Measurements from ENCODE around the gene IQSEC1. TPM values are rescaled to one million over a fixed set of nuclear protein-coding genes. Genes with fewer than 3 reads are reported as not detected.
A peak's percentile ranks its signal among the peaks of the same experiment; 100 is the strongest.

The IQSEC1 gene
- total and polyA plus RNA-seq, 9 of the 15 experiments (the other 6 are each of a cell fraction or from before 2014, with no cell fraction given), result 0.56 to 39.0 (median 6.8) TPM

DNA sequence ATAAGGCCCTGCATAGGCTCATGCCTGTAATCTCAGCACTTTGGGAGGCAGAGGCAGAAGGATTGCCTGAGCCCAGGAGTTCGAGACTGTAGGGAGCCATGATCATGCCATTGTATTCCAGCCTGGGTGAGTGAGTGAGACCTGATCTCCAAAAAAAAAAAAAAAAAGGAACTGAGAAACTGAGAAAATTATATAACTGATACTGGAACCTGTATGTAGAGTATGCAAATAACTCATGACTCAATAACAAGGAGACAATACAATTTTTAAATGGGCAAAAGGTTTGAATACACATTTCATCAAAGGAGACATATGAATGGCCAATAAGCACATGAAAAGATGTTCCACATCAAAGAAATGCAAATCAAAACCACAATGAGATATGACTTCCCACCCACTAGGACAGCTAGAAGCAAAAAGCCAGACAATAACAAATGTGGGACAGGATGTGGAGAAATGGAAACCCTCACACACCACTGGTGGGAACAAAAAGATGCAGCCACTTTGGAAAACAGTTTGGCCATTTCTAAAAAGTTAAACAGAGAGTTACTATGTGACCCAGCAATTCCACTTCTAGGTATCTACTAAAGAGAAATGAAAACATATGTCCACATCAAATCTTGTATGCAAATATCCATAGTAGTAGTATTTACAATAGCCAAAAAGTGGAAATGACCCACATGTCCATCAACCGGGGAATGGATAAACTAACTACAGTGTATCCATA is 70.7 kb downstream of the IQSEC1 start (continued):
- TF ChIP-seq KAT7 (CRISPR knock-in tag; IDR thresholded peaks at IDR 0.05; ENCODE audit: borderline replicate concordance) (no peak), KAT2B (IDR thresholded peaks at IDR 0.05; ENCODE audit: low read depth, low read length) (no peak), ZNF551 (CRISPR knock-in tag; IDR thresholded peaks at IDR 0.05) (peak; percentile 68; the same call in 1 of the 2 replicates), PHTF2 (CRISPR knock-in tag; IDR thresholded peaks at IDR 0.05) (no peak), PTBP1 (IDR thresholded peaks at IDR 0.05; ENCODE audit: low read depth, low read length) (no peak), ZNF586 (CRISPR knock-in tag; conservative IDR thresholded peaks at IDR 0.05) (0 out of 2 replicates have a peak, but pooled peaks have one; percentile 40), ZNF668 (CRISPR knock-in tag; IDR thresholded peaks at IDR 0.05) (peak; percentile 52; the same call in 1 of the 2 replicates), ZFP30 (CRISPR knock-in tag; IDR thresholded peaks at IDR 0.05; ENCODE audit: borderline replicate concordance) (peak; percentile 55; the same call in 1 of the 2 replicates), DIDO1 (tag; IDR thresholded peaks at IDR 0.05; ENCODE audit: low read depth) (no peak), FOXK2 (conservative IDR thresholded peaks at IDR 0.05 in 1 of 2, IDR thresholded peaks at IDR 0.05 in 1 of 2; ENCODE audit: low read depth in 2 of 2) (no peak), RBM34 (IDR thresholded peaks at IDR 0.05; ENCODE audit: borderline replicate concordance, insufficient read depth, low read length) (no peak), TCFL5 (CRISPR knock-in tag; conservative IDR thresholded peaks at IDR 0.05) (no peak), E2F3 (CRISPR knock-in tag; IDR thresholded peaks at IDR 0.05) (no peak), ETV6 (IDR thresholded peaks at IDR 0.05; ENCODE audit: borderline replicate concordance in 1 of 2, low read depth in 2 of 2, low read length in 1 of 2) (no peak), ETV6 (CRISPR knock-in tag; IDR thresholded peaks at IDR 0.05; ENCODE audit: borderline replicate concordance) (no peak), CCNT2 (IDR thresholded peaks at IDR 0.05; ENCODE audit: borderline replicate concordance, extremely low read depth, insufficient read length, low read depth, low read length) (no peak), SMARCA4 (IDR thresholded peaks at IDR 0.05) (no peak; the same call in 1 of the 2 replicates), SMAD4 (CRISPR knock-in tag; conservative IDR thresholded peaks at IDR 0.05) (no peak), WHSC1 (IDR thresholded peaks at IDR 0.05; ENCODE audit: low read length) (no peak)
- TF ChIP-seq, protein P1, sequence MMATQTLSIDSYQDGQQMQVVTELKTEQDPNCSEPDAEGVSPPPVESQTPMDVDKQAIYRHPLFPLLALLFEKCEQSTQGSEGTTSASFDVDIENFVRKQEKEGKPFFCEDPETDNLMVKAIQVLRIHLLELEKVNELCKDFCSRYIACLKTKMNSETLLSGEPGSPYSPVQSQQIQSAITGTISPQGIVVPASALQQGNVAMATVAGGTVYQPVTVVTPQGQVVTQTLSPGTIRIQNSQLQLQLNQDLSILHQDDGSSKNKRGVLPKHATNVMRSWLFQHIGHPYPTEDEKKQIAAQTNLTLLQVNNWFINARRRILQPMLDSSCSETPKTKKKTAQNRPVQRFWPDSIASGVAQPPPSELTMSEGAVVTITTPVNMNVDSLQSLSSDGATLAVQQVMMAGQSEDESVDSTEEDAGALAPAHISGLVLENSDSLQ (IDR thresholded peaks at IDR 0.05), result peak; percentile 56
- TF ChIP-seq, protein P2, sequence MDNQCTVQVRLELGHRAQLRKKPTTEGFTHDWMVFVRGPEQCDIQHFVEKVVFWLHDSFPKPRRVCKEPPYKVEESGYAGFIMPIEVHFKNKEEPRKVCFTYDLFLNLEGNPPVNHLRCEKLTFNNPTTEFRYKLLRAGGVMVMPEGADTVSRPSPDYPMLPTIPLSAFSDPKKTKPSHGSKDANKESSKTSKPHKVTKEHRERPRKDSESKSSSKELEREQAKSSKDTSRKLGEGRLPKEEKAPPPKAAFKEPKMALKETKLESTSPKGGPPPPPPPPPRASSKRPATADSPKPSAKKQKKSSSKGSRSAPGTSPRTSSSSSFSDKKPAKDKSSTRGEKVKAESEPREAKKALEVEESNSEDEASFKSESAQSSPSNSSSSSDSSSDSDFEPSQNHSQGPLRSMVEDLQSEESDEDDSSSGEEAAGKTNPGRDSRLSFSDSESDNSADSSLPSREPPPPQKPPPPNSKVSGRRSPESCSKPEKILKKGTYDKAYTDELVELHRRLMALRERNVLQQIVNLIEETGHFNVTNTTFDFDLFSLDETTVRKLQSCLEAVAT (IDR thresholded peaks at IDR 0.05), result peak in 1 of 2 experiments; percentile 67; a peak in 1 of 4 replicates
- TF ChIP-seq, protein P3, sequence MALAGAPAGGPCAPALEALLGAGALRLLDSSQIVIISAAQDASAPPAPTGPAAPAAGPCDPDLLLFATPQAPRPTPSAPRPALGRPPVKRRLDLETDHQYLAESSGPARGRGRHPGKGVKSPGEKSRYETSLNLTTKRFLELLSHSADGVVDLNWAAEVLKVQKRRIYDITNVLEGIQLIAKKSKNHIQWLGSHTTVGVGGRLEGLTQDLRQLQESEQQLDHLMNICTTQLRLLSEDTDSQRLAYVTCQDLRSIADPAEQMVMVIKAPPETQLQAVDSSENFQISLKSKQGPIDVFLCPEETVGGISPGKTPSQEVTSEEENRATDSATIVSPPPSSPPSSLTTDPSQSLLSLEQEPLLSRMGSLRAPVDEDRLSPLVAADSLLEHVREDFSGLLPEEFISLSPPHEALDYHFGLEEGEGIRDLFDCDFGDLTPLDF (CRISPR knock-in tag; IDR thresholded peaks at IDR 0.05), result no peak
